ENCODE data around the gene ATG12. TPM values are rescaled to one million over a fixed set of nuclear protein-coding genes. Genes with fewer than 3 reads are reported as not detected.
A peak's percentile ranks its signal among the peaks of the same experiment; 100 is the strongest.
"Not testable (repeated sequence)": the region's sequence is repeated elsewhere in the genome, so short reads cannot be mapped to it uniquely, and the experiment has no call there.

ATG12 gene
- total and polyA plus RNA-seq, 5 donors from 2014 or later = 64.0 to 149 (median 119) TPM

DNA sequence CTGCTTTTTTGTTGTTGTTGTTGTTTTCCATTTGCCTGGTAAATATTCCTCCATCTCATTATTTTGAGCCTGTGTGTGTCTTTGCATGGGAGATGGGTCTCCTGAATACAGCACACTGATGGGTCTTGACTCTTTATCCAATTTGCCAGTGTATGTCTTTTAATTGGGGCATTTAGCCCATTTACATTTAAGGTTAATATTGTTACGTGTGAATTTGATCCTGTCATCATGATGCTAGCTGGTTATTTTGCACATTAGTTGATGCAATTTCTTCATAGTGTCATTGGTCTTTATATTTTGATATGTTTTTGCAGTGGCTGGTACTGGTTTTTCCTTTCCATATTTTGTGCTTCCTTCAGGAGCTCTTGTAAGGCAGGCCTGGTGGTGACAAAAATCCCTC is 16.4 kb downstream of the ATG12 start:
- DNase-seq; H3K27me3 ChIP-seq (ENCODE audit: control insufficient read depth, insufficient read depth, low read length); H3K27ac Mint-ChIP-seq; H3K4me3 Mint-ChIP-seq; H3K27ac ChIP-seq (ENCODE audit: insufficient read depth, low read length, poor library complexity, severe bottlenecking); H3K9me3 ChIP-seq (ENCODE audit: control insufficient read depth in 2 of 2, low read length in 2 of 2); H3K4me3 ChIP-seq (ENCODE audit: low read depth, low read length); H3K4me1 Mint-ChIP-seq; ATAC-seq (ENCODE audit: low read depth in 2 of 2); H3K4me1 ChIP-seq (ENCODE audit: control insufficient read depth, insufficient read depth, low read length, poor library complexity, severe bottlenecking): not testable (repeated sequence)
- Mint-ChIP-seq H3K27me3 (peaks cover 43% of the 10 kb centered on the region), H3K36me3 (peaks cover 11% of the 10 kb centered on the region), H3K9me3 (peaks cover 0 to 17% (median 9%) of the 10 kb centered on the region in 7 donors)
- peaks cover 20% of the 10 kb centered on the region for H3K36me3 ChIP-seq (ENCODE audit: control insufficient read depth, insufficient read depth, low read length)

DNA sequence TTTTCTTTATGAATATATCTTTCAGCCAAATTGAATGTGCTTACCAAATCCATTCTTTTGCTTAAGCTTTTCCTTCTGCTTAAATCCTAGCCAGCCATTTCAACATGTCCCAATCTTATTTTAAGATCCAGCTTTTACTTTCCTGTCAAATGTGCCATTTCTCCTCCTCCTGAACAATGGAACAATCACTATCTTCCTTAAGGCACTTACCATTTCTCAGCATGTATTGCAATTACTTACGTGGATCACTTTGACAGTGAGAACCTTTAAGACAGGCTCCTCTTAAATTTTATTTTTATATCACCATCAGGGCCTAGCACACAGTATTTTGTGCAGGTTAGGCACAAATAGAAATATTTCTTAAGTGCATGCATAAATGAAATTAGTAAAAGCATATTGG is 20.5 kb downstream of the ATG12 start:
- Mint-ChIP-seq H3K4me1 (peaks cover 0 to 9% (median 0%) of the 10 kb centered on the region in 4 donors), H3K36me3 (no peaks in the 10 kb centered on the region), H3K27me3 (peaks cover 75% of the 10 kb centered on the region), H3K9me3 (peaks cover 0 to 17% (median 8%) of the 10 kb centered on the region in 7 donors), H3K27ac (no peak overlapping the region), H3K4me3 (no peak overlapping the region)
- H3K9me3 ChIP-seq (ENCODE audit: control insufficient read depth in 2 of 2, low read length in 2 of 2) = peaks cover 2 to 7% of the 10 kb centered on the region in 2 experiments
- no peak overlapping the region for H3K4me3 ChIP-seq (ENCODE audit: low read depth, low read length)
- no peaks in the 10 kb centered on the region for H3K36me3 ChIP-seq (ENCODE audit: control insufficient read depth, insufficient read depth, low read length)
- H3K4me1 ChIP-seq (ENCODE audit: control insufficient read depth, insufficient read depth, low read length, poor library complexity, severe bottlenecking) = peaks cover 10% of the 10 kb centered on the region
- H3K27ac ChIP-seq (ENCODE audit: insufficient read depth, low read length, poor library complexity, severe bottlenecking) = no peak overlapping the region
- DNase-seq (no peak), ATAC-seq (ENCODE audit: low read depth in 2 of 2) (no peak)
- peaks cover 21% of the 10 kb centered on the region for H3K27me3 ChIP-seq (ENCODE audit: control insufficient read depth, insufficient read depth, low read length)

DNA sequence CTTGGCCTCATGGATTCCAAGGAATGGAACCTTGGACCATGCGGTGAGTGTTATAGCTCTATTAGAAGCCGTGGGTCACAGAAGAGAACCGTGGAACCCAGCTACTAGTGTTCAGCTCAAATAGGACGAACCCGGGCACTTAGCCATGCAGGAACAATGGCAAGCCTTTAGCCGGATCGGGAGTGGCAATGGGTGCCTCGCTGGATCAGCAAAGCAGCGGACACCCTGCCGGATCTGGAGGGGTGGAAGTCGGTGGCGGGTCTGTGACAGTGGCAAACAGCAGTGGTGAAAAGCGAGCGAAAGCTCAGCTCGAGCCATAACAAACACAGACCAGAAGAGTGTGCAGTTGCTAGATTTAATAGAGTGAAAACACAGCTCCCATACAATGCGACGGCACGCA is 22.5 kb downstream of the ATG12 start:
- H3K4me3 Mint-ChIP-seq = no peak overlapping the region
- H3K27ac ChIP-seq (ENCODE audit: insufficient read depth, low read length, poor library complexity, severe bottlenecking) = no peak overlapping the region
- peaks cover 88% of the 10 kb centered on the region for H3K27me3 Mint-ChIP-seq
- no peaks in the 10 kb centered on the region for H3K9me3 ChIP-seq (ENCODE audit: control insufficient read depth in 2 of 2, low read length in 2 of 2)
- no peaks in the 10 kb centered on the region for H3K36me3 ChIP-seq (ENCODE audit: control insufficient read depth, insufficient read depth, low read length)
- H3K27ac Mint-ChIP-seq = no peak overlapping the region
- peaks cover 0 to 8% (median 6%) of the 10 kb centered on the region in 7 donors for H3K9me3 Mint-ChIP-seq
- no peak overlapping the region for H3K4me3 ChIP-seq (ENCODE audit: low read depth, low read length)
- ATAC-seq (ENCODE audit: low read depth in 2 of 2) = no peak
- peaks cover 0 to 21% (median 8%) of the 10 kb centered on the region in 4 donors for H3K4me1 Mint-ChIP-seq
- H3K4me1 ChIP-seq (ENCODE audit: control insufficient read depth, insufficient read depth, low read length, poor library complexity, severe bottlenecking) = peaks cover 14% of the 10 kb centered on the region
- no peaks in the 10 kb centered on the region for H3K36me3 Mint-ChIP-seq
- H3K27me3 ChIP-seq (ENCODE audit: control insufficient read depth, insufficient read depth, low read length) = peaks cover 33% of the 10 kb centered on the region
- no peak for DNase-seq

DNA sequence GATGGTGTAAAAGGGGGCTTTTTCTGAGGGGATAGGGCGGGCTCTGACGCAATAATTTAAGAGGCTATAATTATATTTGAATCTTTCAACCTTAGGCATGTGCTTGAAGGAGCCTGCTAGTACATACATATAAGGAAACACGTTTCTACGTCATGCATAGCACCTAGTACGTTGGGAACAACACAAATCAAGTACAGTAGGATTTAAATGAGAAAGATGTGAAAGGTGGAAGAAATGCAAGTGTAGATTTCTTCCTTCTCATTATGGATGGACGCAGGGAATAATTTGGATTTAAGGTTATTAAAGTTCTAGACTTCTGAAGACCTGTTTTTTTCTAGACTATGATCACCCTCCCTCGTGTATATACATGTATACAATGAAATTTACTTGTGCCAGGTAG is 24.0 kb downstream of the ATG12 start:
- H3K4me3 Mint-ChIP-seq = no peak overlapping the region
- peaks cover 14% of the 10 kb centered on the region for H3K4me1 ChIP-seq (ENCODE audit: control insufficient read depth, insufficient read depth, low read length, poor library complexity, severe bottlenecking)

DNA sequence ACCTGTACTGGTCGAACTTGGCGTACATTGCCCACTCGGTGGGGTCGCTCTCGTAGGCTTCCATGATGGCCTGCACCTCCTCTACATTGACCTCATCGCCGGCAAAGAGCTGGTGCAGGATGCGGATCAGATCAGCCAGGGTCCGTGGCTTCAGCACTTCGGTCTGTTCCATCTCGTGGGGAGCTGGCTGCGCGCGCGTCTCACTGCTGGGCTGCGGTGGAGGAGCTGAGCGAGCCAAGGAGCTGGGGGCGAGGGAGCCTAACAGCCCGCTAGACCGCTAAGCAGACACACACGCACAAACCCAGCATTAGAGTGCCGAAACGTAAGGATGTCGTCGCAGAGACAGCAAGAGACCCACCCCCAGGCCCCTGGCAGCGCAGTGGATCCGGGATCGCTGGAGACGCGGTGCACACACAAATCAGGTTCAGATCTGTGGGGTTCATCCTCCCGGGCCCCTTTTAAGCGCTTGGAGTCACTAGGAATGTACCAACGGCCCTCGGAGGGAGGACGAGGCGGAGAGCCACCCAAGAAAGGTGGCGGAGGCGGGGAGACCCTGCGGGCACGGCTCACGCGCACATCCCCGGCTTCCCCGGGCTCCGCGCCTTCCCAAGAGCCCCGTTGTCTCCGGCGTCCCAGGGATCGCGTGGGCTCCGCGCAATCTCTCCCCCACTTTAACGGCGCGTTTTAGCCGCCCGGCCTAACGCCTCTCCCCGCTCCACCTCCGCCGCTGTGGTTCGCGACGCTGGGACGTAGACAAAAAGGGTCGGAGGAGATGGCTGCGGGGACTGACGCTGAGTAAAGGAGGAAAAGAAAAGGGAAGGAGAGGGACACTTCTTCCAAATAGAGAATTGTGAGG is 24.9 kb downstream of the ATG12 start, which contains the start of gene CDO1:
CDO1 (minus strand) TSS at position 434 of the 856 bp plus-strand sequence; CDS start at position 172, 262 bp downstream.
- H3K27me3 ChIP-seq (ENCODE audit: control insufficient read depth, insufficient read depth, low read length) = peaks cover 37% of the 10 kb centered on the region
- H3K36me3 Mint-ChIP-seq = no peaks in the 10 kb centered on the region
- peaks cover 14% of the 10 kb centered on the region for H3K4me1 ChIP-seq (ENCODE audit: control insufficient read depth, insufficient read depth, low read length, poor library complexity, severe bottlenecking)
- no peaks in the 10 kb centered on the region for H3K9me3 ChIP-seq (ENCODE audit: control insufficient read depth in 2 of 2, low read length in 2 of 2)
- peaks cover 0 to 5% (median 0%) of the 10 kb centered on the region in 7 donors for H3K9me3 Mint-ChIP-seq
- no peak within 1 kb of the TSS for H3K27ac ChIP-seq (ENCODE audit: insufficient read depth, low read length, poor library complexity, severe bottlenecking)
- H3K4me3 Mint-ChIP-seq = peak within 1 kb of the TSS in 3 of 4 donors; percentile 23 to 69 (median 56)
- peaks cover 0 to 21% (median 8%) of the 10 kb centered on the region in 4 donors for H3K4me1 Mint-ChIP-seq
- peaks cover 79% of the 10 kb centered on the region for H3K27me3 Mint-ChIP-seq
- peak in 1 of 3 donors; percentile 28 for DNase-seq
- no peak within 1 kb of the TSS for H3K4me3 ChIP-seq (ENCODE audit: low read depth, low read length)
- no peak within 1 kb of the TSS for H3K27ac Mint-ChIP-seq
- peak; percentile 12 to 42 for ATAC-seq (ENCODE audit: low read depth in 2 of 2)
- H3K36me3 ChIP-seq (ENCODE audit: control insufficient read depth, insufficient read depth, low read length) = no peaks in the 10 kb centered on the region

More for the DNA sequence above, 24.0 kb downstream of the ATG12 start:
- peaks cover 0 to 6% (median 0%) of the 10 kb centered on the region in 7 donors for H3K9me3 Mint-ChIP-seq
- Histone ChIP-seq H3K4me3 (ENCODE audit: low read depth, low read length) (no peak overlapping the region), H3K27me3 (ENCODE audit: control insufficient read depth, insufficient read depth, low read length) (peaks cover 38% of the 10 kb centered on the region), H3K27ac (ENCODE audit: insufficient read depth, low read length, poor library complexity, severe bottlenecking) (no peak overlapping the region), H3K36me3 (ENCODE audit: control insufficient read depth, insufficient read depth, low read length) (no peaks in the 10 kb centered on the region), H3K9me3 (ENCODE audit: control insufficient read depth in 2 of 2, low read length in 2 of 2) (no peaks in the 10 kb centered on the region)
- H3K27me3 Mint-ChIP-seq = peaks cover 80% of the 10 kb centered on the region
- peaks cover 0 to 21% (median 8%) of the 10 kb centered on the region in 4 donors for H3K4me1 Mint-ChIP-seq
- DNase-seq = no peak
- ATAC-seq (ENCODE audit: low read depth in 2 of 2) = no peak
- H3K36me3 Mint-ChIP-seq = no peaks in the 10 kb centered on the region
- H3K27ac Mint-ChIP-seq = no peak overlapping the region

DNA sequence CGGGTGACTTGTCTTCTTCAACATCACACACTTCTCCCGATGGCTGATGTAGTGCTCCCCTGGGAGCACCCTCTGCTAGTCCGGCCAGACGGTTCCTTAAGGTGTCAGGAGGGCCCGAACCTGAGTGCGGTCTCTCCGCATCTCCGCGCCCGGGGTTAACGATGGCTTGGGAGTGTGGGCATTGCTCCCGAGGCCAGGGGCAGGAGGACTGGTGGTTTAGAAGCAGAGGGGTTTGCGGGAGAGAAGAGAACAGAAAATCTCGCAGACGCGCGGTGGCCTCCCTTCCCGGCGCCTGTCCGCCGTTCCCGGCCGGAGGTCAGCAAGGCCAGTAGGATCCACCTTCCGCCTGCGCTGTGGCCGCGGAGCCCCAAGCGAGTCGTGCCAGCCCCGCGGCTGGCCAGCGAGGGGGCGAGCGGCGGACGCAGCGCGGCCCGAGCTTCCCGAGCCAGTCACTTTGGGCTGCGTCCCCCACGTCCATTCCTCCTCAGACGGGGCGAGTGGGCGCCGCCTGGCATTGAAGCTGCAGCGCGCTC is 25.6 kb downstream of the ATG12 start:
- Mint-ChIP-seq H3K27me3 (peaks cover 80% of the 10 kb centered on the region), H3K36me3 (no peaks in the 10 kb centered on the region), H3K4me1 (peaks cover 0 to 21% (median 8%) of the 10 kb centered on the region in 4 donors), H3K4me3 (peak overlapping the region in 2 of 4 donors; percentile 56 to 69), H3K27ac (no peak overlapping the region), H3K9me3 (peaks cover 0 to 4% (median 0%) of the 10 kb centered on the region in 7 donors)
- Histone ChIP-seq H3K9me3 (ENCODE audit: control insufficient read depth in 2 of 2, low read length in 2 of 2) (no peaks in the 10 kb centered on the region), H3K4me3 (ENCODE audit: low read depth, low read length) (no peak overlapping the region), H3K4me1 (ENCODE audit: control insufficient read depth, insufficient read depth, low read length, poor library complexity, severe bottlenecking) (peaks cover 14% of the 10 kb centered on the region), H3K27ac (ENCODE audit: insufficient read depth, low read length, poor library complexity, severe bottlenecking) (no peak overlapping the region), H3K27me3 (ENCODE audit: control insufficient read depth, insufficient read depth, low read length) (peaks cover 34% of the 10 kb centered on the region), H3K36me3 (ENCODE audit: control insufficient read depth, insufficient read depth, low read length) (no peaks in the 10 kb centered on the region)
- DNase-seq (no peak), ATAC-seq (ENCODE audit: low read depth in 2 of 2) (peak in 1 of 2 donors; percentile 16)

DNA sequence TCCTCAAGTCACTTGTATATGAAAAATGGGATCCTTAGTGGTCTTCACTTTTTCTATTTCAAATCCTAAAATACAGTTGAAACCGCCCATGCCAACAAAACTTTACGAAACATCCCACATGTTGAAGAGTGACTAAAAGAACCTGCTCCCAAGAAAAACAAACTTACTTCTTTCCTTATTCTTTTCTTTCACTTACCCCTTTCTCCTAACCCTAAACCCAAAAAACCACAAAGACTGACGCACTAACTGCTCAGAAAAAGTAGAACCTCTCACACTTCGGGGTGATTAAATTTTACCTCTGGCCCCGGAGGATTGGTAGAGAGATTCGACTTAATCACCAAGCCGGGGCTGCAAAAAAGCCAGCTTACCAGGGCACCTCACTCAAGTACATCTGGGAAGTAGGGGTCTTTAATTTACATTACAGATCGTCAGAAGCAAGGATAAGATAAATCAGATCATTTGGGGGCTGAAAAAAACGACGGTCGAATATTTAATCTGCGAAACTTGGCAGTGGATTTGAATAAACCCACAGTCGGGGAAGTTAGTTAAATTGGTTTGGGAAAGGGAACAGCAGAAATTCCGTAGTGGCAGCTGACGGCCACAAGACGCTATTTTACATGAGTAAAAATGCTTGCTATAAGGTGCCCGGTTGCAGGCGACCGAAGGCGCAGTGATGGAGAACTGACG is 26.2 kb downstream of the ATG12 start:
- peaks cover 33% of the 10 kb centered on the region for H3K27me3 ChIP-seq (ENCODE audit: control insufficient read depth, insufficient read depth, low read length)
- no peak overlapping the region for H3K27ac Mint-ChIP-seq

More for the DNA sequence above, 26.2 kb downstream of the ATG12 start:
- Mint-ChIP-seq H3K4me3 (peak overlapping the region in 3 of 4 donors; percentile 7 to 53 (median 35)), H3K36me3 (no peaks in the 10 kb centered on the region), H3K9me3 (peaks cover 0 to 4% (median 0%) of the 10 kb centered on the region in 7 donors), H3K27me3 (peaks cover 80% of the 10 kb centered on the region), H3K4me1 (peaks cover 0 to 21% (median 8%) of the 10 kb centered on the region in 4 donors)
- Histone ChIP-seq H3K4me3 (ENCODE audit: low read depth, low read length) (no peak overlapping the region), H3K36me3 (ENCODE audit: control insufficient read depth, insufficient read depth, low read length) (no peaks in the 10 kb centered on the region), H3K9me3 (ENCODE audit: control insufficient read depth in 2 of 2, low read length in 2 of 2) (no peaks in the 10 kb centered on the region), H3K4me1 (ENCODE audit: control insufficient read depth, insufficient read depth, low read length, poor library complexity, severe bottlenecking) (peaks cover 14% of the 10 kb centered on the region), H3K27ac (ENCODE audit: insufficient read depth, low read length, poor library complexity, severe bottlenecking) (no peak overlapping the region)
- DNase-seq (no peak), ATAC-seq (ENCODE audit: low read depth in 2 of 2) (no peak)
